Measurements from ENCODE around the gene PPARD.

DNA sequence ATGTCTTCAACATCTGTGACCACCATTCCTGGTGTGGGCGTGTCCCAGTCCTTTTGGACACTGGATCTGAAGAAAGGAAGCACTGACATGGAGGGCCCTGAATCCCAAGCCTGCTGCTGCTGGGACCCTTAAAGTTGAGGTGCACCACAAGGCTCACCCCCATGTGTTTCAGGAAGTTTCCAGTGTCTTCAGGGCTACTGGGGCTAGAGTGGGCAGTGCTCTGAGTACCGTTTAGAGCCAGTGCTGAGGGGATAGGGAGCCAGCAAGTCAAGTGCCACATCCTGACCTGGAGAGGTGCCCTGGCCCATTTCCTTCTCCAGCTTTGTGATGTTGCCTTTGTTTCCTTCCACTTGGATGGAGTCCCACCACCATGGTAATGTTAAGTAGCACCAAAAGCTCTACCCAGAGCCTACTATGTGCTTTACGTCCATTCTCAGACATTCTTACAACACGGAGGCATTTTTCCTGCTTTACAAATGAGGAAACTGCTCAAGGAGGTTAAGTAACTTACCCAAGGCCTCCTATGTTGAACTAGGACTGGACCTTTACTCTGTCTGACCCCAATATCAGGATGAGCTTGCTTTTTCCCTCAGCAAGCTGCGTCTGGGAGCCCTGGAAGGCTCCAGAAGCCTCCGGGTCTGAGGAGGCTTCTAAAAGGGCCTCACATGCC, 45.3 kb upstream of the PPARD start:
- TF ChIP-seq, protein P1, sequence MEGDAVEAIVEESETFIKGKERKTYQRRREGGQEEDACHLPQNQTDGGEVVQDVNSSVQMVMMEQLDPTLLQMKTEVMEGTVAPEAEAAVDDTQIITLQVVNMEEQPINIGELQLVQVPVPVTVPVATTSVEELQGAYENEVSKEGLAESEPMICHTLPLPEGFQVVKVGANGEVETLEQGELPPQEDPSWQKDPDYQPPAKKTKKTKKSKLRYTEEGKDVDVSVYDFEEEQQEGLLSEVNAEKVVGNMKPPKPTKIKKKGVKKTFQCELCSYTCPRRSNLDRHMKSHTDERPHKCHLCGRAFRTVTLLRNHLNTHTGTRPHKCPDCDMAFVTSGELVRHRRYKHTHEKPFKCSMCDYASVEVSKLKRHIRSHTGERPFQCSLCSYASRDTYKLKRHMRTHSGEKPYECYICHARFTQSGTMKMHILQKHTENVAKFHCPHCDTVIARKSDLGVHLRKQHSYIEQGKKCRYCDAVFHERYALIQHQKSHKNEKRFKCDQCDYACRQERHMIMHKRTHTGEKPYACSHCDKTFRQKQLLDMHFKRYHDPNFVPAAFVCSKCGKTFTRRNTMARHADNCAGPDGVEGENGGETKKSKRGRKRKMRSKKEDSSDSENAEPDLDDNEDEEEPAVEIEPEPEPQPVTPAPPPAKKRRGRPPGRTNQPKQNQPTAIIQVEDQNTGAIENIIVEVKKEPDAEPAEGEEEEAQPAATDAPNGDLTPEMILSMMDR (IDR thresholded peaks at IDR 0.05), result no peak
- no peak for TF ChIP-seq POLR2A (IDR thresholded peaks at IDR 0.05)
- TF ChIP-seq EP300 (IDR thresholded peaks at IDR 0.05), result no peak
- no peak for TF ChIP-seq POLR2AphosphoS5 (IDR thresholded peaks at IDR 0.05)
